Choroid plexus epithelial cell (primary cell): Measurements from ENCODE around the gene KRTAP16-1.

Experiments
- DNase-seq: peaks from one replicate; pipeline ENCODE4 v3.0.0-alpha.2; 2010; ENCODE audit warnings: low read depth
- H3K4me3 ChIP-seq: 2 replicates; pipeline ENCODE4 v1.5.1; 2011; ENCODE audit warnings: low read depth, mild to moderate bottlenecking, control low read depth, low read length, moderate library complexity
- TF ChIP-seq, protein P1 (sequence below): conservative IDR thresholded peaks from 2 replicates; pipeline ENCODE4 v1.5.1; 2011; ENCODE audit warnings: low read depth, mild to moderate bottlenecking, control low read depth, inconsistent platforms, low read length, moderate library complexity

Gene KRTAP16-1

DNA sequence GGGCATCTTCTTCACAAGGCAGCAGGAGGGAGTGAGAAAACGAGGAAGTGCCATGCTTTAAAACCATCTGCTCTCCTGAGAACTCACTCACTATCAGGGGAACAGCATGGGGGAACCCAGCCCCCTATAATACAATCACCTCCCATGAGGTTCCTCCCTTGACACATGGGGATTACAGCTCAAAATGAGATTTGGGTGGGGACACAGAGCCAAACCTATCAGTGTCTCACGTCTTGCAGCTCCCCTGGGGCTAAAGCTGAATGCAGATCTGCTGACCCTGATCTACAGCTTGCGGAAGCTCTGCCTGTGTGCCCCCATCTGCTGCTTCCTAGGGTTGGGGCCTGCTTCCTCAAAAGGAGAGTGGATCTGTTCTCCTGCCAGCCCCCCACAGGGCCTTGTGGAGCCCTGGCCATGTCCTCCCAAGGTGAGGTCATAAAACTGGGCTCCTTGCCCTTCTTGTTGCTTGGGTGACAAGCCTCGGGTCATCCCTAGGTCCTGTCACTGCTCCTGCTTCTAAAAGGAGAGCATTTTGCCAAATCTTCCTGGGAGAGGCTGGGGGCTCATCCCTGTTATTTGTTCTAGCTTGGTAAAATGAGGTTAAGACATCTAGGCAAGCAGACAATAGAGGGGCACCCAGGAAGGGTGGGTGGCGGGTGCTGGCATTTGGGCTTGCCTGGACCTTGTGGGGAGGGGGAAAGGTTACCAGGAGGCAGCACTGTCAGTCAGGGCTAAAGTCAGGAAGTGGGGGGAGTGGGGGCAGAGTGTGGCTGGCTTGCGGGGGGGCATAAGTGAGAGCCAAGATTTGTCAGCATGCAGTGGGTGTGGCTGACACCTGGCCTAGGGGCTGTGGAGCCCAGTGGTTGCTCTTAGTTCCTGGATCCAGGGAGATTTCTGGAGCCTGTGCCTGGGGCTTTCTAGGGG lies 25.5 kb upstream of the KRTAP16-1 start:
- no peak overlapping the region for H3K4me3 ChIP-seq
- no peak for DNase-seq
- TF ChIP-seq, protein P1, sequence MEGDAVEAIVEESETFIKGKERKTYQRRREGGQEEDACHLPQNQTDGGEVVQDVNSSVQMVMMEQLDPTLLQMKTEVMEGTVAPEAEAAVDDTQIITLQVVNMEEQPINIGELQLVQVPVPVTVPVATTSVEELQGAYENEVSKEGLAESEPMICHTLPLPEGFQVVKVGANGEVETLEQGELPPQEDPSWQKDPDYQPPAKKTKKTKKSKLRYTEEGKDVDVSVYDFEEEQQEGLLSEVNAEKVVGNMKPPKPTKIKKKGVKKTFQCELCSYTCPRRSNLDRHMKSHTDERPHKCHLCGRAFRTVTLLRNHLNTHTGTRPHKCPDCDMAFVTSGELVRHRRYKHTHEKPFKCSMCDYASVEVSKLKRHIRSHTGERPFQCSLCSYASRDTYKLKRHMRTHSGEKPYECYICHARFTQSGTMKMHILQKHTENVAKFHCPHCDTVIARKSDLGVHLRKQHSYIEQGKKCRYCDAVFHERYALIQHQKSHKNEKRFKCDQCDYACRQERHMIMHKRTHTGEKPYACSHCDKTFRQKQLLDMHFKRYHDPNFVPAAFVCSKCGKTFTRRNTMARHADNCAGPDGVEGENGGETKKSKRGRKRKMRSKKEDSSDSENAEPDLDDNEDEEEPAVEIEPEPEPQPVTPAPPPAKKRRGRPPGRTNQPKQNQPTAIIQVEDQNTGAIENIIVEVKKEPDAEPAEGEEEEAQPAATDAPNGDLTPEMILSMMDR: no peak

GRCh38 chr17:41333836-41334235 lies 24.7 kb upstream of the KRTAP16-1 start:
- TF ChIP-seq, protein P1: no peak
- DNase-seq: no peak
- no peak overlapping the region for H3K4me3 ChIP-seq

DNA sequence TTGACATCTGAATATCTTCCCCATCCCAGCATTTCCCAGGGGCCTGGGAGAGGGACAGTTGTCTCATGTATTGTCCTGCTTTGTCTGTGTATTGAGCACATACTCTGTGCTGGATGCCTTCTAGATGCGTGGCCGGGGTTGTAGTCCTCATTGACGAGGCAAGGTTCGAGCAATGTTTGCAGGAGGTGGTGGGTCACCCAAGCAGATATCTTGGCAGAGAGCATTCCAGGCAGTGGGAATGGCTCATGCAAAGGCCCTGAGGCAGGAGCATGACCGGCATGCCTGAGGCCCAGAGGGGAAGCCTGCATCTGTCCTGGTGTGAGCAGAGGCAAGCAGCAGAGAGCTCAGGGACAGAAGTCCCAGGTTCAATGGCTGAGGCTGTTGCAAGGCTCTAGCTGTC lies 24.0 kb upstream of the KRTAP16-1 start:
- no peak for DNase-seq
- TF ChIP-seq, protein P1: no peak
- no peak overlapping the region for H3K4me3 ChIP-seq

DNA sequence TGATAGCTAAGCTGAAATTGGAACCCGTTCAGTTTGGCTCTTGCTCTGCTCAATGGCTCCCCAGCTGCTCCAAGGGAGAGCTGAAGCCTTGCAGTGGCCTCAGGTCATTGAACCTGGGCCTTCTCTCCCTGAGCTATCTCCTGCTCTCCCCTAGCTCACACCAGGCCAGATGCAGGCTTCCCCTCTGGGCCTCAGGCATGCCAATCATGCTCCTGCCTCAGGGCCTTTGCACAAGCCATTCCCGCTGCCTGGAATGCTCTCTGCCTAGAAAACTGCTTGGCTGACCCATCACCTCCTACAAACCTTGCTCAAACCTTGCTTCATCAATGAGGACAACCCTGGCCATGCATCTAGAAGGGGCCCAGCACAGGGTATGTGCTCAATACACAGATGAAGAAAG lies 23.1 kb upstream of the KRTAP16-1 start:
- no peak overlapping the region for H3K4me3 ChIP-seq
- TF ChIP-seq, protein P1: no peak
- no peak for DNase-seq

GRCh38 chr17:41331606-41332005 lies 22.5 kb upstream of the KRTAP16-1 start:
- DNase-seq: no peak
- TF ChIP-seq, protein P1: no peak
- no peak overlapping the region for H3K4me3 ChIP-seq

DNA sequence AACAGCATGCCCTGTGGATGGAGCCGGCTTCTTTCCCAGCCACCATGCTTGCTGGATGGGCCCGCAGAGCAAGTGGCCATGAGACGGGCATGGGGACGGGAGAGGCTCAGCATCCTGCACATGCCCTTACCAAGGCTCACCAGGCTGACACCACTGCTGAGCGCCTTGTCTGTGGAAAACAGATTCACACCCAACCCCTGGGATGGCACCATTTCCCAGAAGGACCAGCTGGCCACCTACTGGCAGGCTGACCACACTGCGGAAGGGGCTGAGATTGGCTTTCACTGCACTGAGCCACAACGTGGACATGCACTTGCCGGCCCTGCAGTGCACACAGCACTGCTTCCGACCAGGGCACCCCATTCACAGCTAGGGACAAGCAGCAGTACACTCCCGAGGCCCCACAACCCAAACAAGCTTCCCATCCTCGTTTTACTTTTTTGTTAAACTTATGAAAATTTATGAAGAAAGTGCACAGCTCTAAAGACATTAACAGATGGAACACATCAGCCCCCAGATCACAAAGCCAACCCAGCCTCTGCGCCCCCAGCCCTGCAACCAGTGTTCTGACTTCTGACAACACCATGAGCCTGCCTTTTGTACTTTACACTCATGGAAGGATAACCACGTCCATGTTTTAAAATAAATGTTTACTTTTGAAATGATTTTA lies 20.3 kb upstream of the KRTAP16-1 start:
- peak; percentile 63 for DNase-seq
- no peak overlapping the region for H3K4me3 ChIP-seq
- TF ChIP-seq, protein P1: peak; percentile 91
